Measurements from ENCODE around the gene PAX5.
A peak's percentile ranks its signal among the peaks of the same experiment; 100 is the strongest.

PAX5 gene

DNA sequence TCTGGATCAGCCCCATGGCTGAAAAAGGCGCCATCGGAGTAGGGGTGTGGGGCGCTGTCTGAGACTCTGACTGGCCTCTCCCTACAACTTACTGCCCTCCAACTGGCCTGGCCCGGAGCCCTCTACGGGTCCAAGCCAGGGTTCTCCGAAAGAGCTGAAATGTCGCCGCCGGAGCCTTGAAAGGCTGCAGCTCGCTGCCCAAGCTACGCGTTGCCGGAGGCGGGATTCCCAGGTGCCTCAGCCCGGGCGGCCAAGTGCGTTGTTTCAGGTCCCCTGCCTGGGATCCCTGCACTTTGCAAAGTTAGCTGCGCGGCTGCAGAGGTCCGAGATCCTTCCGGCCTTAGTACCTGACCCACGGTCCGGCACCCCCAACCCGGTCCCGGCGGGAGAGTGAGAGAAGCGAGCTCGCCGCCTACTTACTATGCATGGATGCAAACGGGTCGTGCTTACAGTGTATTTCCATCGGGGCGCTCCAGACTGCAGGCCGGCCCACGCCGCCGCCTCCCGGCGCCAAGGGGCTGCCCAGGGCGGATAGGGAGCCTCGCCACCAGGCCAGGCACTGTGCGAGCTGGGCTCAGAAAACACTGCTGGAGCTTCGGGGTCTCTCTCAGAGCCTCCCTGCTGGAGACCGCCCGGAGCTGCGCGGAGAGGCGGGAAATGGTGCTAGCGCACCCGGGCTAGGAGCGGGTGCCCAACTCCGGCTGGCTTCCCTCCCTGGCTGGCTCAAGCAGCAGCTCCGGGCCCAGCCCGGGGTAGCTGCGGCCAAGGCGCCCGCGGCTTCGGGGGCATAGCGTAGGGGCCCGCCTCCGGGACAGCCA is 7.7 kb downstream of the PAX5 start:
- FAIRE-seq, result peak; percentile 60
- TF ChIP-seq POLR2AphosphoS5 (IDR thresholded peaks at IDR 0.05; ENCODE audit: low read depth, low read length), result no peak
- peak; percentile 6; the same call in 1 of the 2 replicates for TF ChIP-seq POU2F2 (IDR thresholded peaks at IDR 0.05; ENCODE audit: low read depth, low read length)
- no peak for DNase-seq (ENCODE audit: insufficient read length, low spot score)

DNA sequence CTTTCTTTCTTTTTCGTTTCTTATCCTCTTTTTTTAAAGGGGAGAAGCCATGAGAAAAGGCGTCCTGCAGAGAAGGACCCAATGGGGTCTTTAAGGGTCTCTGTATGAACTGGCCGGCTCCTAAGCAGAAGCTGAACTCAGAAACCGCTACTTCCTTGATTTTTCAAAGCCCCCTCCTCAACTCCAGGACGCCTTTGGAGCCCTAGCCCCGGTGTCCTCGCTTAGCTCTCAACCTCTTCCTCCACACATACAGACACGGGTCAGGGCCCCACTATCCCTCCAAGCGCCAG is 8.3 kb downstream of the PAX5 start:
- DNase-seq (ENCODE audit: insufficient read length, low spot score), result no peak
- TF ChIP-seq SPI1 (IDR thresholded peaks at IDR 0.05; ENCODE audit: low read depth, low read length), result no peak; the same call in 1 of the 2 replicates
- TF ChIP-seq TAF1 (IDR thresholded peaks at IDR 0.05; ENCODE audit: low read depth, low read length), result no peak
- TF ChIP-seq POLR2A (IDR thresholded peaks at IDR 0.05; ENCODE audit: low read depth, low read length), result no peak
- TF ChIP-seq POU2F2 (IDR thresholded peaks at IDR 0.05; ENCODE audit: low read depth, low read length), result no peak
- no peak for TF ChIP-seq PAX5 (IDR thresholded peaks at IDR 0.05; ENCODE audit: insufficient read depth, low read length, severe bottlenecking)
- TF ChIP-seq POLR2AphosphoS5 (IDR thresholded peaks at IDR 0.05; ENCODE audit: low read depth, low read length), result no peak
- FAIRE-seq, result no peak

DNA sequence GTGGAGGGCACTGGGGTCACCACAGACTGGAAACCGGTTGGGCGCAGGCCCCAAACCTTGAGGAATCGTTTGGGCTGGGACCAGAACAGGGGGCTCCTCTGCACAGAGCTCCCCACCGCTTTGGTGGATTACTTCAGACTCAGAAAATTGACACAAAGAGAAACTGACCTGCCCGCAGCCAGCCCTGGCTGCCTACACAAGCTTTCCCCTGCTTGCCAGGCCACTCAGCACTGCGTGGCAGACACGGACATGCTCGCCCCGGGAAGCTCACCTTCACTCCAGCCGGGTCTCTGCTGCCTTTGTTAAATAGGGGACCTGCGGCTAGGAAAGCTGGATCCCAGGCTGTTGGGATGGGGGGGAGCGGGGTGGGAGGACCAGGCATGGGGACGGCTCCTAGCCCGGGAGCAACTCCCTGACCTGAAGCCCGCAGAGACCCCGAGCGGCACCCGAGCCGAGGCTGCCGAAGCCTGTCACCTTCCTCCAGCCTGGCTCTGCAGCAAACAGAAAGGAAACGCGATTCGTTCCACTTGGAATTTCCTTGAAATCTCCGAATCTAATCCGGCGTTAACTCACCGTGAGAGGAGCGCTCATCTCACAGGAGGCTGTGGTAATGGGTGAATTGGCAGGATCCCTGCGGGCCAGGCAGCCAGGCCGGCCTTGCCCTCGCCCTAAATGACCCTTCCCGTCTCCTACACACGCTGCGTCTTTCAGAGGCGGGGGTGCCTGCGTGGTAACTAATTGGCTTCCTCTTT is 8.8 kb downstream of the PAX5 start:
- FAIRE-seq (peak; percentile 82), DNase-seq (ENCODE audit: insufficient read length, low spot score) (no peak)
- TF ChIP-seq POU2F2 (IDR thresholded peaks at IDR 0.05; ENCODE audit: low read depth, low read length) (no peak), SPI1 (IDR thresholded peaks at IDR 0.05; ENCODE audit: low read depth, low read length) (peak; percentile 77; the same call in 1 of the 2 replicates), PAX5 (IDR thresholded peaks at IDR 0.05; ENCODE audit: insufficient read depth, low read length, severe bottlenecking) (no peak)

DNA sequence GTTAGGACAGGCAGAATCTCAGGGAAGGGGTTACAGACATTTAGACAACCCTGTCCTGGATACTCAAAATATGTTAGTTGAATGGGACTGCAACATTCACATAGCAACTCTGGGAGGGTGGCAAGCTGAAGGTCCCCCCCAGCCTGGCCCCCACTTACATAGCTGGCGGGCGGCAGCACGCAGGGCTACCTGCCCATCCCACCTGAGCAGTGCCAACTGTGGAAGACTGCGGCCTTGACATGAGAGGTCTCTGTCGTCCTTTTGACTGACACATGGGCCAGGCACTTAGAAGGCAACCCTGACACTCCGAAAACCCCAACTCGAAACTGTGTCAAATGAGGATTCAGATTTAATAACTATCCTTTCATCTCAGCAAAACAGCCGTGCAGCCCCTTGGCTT is 16.5 kb downstream of the PAX5 start:
- FAIRE-seq (no peak), DNase-seq (ENCODE audit: insufficient read length, low spot score) (no peak)
- TF ChIP-seq POU2F2 (IDR thresholded peaks at IDR 0.05; ENCODE audit: low read depth, low read length), result no peak
- TF ChIP-seq SPI1 (IDR thresholded peaks at IDR 0.05; ENCODE audit: low read depth, low read length), result no peak
- TF ChIP-seq PAX5 (IDR thresholded peaks at IDR 0.05; ENCODE audit: insufficient read depth, low read length, severe bottlenecking), result no peak
- no peak for TF ChIP-seq POLR2A (IDR thresholded peaks at IDR 0.05; ENCODE audit: low read depth, low read length)

DNA sequence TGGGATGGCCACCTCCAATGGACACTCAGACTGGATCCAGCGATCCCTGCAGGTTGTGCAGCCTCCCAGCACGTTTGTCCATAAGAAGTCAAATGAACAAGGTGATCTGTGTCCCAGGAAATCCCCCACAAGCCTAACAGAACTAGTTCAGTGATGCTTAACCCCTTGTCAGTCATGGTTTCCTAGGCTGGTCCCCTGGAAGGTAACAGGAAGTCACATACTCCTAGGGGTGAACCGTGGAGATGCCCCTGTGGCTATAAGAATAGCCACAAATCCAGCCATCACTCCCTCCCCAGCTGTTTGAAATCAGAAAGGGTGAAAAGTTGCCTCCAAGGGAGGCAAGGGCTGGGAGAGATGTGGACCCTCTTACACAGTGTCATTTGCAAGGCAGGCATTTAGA is 22.5 kb downstream of the PAX5 start:
- FAIRE-seq (peak; percentile 94), DNase-seq (ENCODE audit: insufficient read length, low spot score) (no peak)
- TF ChIP-seq SPI1 (IDR thresholded peaks at IDR 0.05; ENCODE audit: low read depth, low read length) (no peak), POLR2A (IDR thresholded peaks at IDR 0.05; ENCODE audit: low read depth, low read length) (no peak), PAX5 (IDR thresholded peaks at IDR 0.05; ENCODE audit: insufficient read depth, low read length, severe bottlenecking) (no peak), TAF1 (IDR thresholded peaks at IDR 0.05; ENCODE audit: low read depth, low read length) (no peak), POLR2AphosphoS5 (IDR thresholded peaks at IDR 0.05; ENCODE audit: low read depth, low read length) (no peak)

DNA sequence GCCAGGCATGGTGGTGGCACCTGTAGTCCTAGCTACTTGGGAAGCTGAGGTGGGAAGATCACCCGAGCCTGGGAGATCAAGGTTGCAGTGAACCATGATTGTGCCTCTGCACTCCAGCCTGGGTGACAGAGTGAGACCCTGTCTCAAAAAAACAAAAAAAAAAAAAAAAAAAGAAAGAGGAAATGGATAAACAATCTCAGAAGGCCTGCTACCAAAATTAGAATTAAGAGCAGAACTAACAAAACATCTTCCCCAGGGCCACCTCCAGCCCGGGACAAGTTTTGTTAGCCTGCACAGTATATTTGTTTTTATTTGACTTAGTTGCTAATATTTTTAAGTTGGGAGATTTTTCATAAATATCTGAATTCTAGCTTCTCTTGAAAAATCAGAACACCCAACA is 23.1 kb downstream of the PAX5 start:
- DNase-seq (ENCODE audit: insufficient read length, low spot score), result no peak
- TF ChIP-seq TAF1 (IDR thresholded peaks at IDR 0.05; ENCODE audit: low read depth, low read length) (no peak), SPI1 (IDR thresholded peaks at IDR 0.05; ENCODE audit: low read depth, low read length) (peak; percentile 67)
- no peak for FAIRE-seq

DNA sequence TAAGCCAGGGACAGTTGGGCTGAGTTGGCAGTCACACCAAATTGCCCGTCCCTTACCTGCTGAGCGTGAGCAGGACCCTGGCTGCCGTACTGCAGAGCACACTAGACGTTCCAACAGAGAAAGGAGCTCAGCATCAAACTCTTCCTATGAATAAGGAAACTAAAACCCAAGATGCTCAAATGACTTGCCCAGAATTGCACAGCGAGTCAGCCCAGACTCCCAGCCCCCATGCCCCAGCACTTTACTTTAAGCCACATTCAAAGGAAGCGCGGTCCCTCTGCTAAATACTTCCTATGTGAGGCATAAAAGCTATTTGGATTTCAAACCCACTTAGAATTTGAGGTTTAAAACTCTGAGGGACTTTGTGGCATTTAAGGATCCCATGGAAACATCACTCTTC is 23.9 kb downstream of the PAX5 start:
- peak; percentile 73 for FAIRE-seq

DNA sequence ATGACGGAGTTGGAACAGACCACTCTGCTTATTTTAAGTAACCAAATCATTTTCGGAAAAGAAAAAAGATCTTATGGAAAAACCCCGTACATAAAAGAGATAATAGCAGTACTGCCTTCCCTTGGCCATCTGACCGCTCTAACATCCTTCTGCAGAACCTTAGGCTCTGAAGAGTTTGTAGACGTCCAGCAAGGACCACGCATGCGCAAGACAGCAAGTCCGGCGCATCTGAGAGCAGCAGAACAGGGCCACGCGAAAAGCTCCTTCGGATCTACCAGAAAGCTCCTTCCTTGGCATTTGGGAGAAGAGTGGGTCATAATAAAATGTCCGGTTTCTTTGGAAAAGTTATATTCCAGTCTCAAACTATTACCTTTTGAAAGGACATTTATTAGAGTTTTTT is 26.8 kb downstream of the PAX5 start:
- no peak for FAIRE-seq
- TF ChIP-seq POU2F2 (IDR thresholded peaks at IDR 0.05; ENCODE audit: low read depth, low read length) (no peak), TAF1 (IDR thresholded peaks at IDR 0.05; ENCODE audit: low read depth, low read length) (no peak), PAX5 (IDR thresholded peaks at IDR 0.05; ENCODE audit: insufficient read depth, low read length, severe bottlenecking) (no peak), POLR2A (IDR thresholded peaks at IDR 0.05; ENCODE audit: low read depth, low read length) (no peak), POLR2AphosphoS5 (IDR thresholded peaks at IDR 0.05; ENCODE audit: low read depth, low read length) (no peak), SPI1 (IDR thresholded peaks at IDR 0.05; ENCODE audit: low read depth, low read length) (no peak)
- DNase-seq (ENCODE audit: insufficient read length, low spot score), result no peak

More for the DNA sequence above, 23.9 kb downstream of the PAX5 start:
- DNase-seq (ENCODE audit: insufficient read length, low spot score), result no peak
- TF ChIP-seq PAX5 (IDR thresholded peaks at IDR 0.05; ENCODE audit: insufficient read depth, low read length, severe bottlenecking) (no peak), POU2F2 (IDR thresholded peaks at IDR 0.05; ENCODE audit: low read depth, low read length) (peak; percentile 47; the same call in 1 of the 2 replicates)

DNA sequence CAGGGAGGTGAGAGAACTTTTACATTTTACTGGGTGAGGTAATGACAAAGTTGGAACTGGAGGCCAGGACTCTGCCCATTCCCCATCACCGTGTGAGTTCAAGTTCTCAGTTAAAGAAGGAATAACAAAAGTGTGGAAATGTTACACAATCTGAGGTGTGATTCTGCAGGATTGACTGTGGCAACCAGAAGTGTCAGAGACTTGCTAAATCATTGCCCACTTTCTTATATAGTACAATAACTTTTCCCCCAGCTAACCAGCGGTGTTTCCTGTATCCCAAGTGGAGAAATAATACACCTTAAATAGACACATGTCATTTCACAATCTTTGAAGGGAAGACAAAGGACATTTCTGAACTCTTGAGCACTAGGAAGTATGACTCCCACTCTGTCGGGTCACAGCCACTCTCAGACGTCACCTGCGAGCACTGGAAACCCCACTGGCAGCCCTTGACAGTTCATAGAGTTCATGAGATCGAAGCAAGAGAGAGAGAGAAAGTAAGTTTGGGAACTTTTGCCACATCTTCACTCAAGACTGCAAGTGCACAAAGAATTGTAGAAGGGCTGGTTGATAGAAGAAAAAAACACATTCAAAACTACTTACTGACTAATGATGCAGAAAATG is 28.4 kb downstream of the PAX5 start:
- DNase-seq (ENCODE audit: insufficient read length, low spot score), result no peak
- FAIRE-seq, result peak; percentile 82
- no peak for TF ChIP-seq TAF1 (IDR thresholded peaks at IDR 0.05; ENCODE audit: low read depth, low read length)
- no peak for TF ChIP-seq POLR2AphosphoS5 (IDR thresholded peaks at IDR 0.05; ENCODE audit: low read depth, low read length)
- TF ChIP-seq POLR2A (IDR thresholded peaks at IDR 0.05; ENCODE audit: low read depth, low read length), result no peak
- no peak for TF ChIP-seq PAX5 (IDR thresholded peaks at IDR 0.05; ENCODE audit: insufficient read depth, low read length, severe bottlenecking)

DNA sequence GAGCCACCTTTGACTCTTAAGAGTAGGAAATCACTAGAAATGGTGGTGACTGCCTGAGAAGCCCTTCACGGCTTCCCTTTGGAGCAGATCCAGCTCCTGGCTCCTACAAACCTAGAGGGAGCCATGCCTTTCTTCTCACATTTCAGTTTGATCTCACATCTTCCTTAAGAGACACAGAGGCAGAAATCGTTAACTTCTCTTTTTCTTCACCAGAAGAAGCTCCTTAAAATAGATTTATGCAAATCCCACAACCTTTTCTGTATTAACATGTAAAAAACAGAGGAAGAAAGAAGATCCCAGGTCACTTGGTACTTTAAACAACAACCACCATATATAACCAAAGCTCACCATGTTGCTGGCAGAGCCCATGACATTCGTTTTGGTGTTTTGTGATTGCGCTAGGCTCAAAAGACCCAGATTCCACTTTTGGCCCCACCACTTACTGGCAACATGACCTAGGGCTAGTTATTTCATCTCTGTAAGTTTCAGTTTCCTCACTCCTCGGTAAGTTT is 29.6 kb downstream of the PAX5 start:
- FAIRE-seq, result peak; percentile 91
- no peak for DNase-seq (ENCODE audit: insufficient read length, low spot score)
- TF ChIP-seq SPI1 (IDR thresholded peaks at IDR 0.05; ENCODE audit: low read depth, low read length) (no peak), POLR2AphosphoS5 (IDR thresholded peaks at IDR 0.05; ENCODE audit: low read depth, low read length) (peak; percentile 17; the same call in 1 of the 2 replicates)
